ENCODE results near the gene JCHAIN. TPM values are rescaled to one million over a fixed set of nuclear protein-coding genes. Genes with fewer than 3 reads are reported as not detected.
A peak's percentile ranks its signal among the peaks of the same experiment; 100 is the strongest.

The JCHAIN gene
- total and polyA plus RNA-seq, 9 of the 15 experiments (the other 6 are each of a cell fraction or from before 2014, with no cell fraction given) = 0.04 to 0.68 (median 0.26) TPM; not detected in 5

GRCh38 chr4:70700712-70701111 is 34.4 kb upstream of the JCHAIN start:
- POLR2A ChIA-PET = interaction anchor here (0.7 to 1.8 kb wide), 3 partner anchors 8 to 13 kb away, joined by 3 to 7 read pairs (median 5); no protein-coding TSS in a partner anchor
- H3K9ac ChIP-seq (ENCODE audit: insufficient read depth in 1 of 2, low read depth in 2 of 2, low read length in 2 of 2) = no peak overlapping the region

More at GRCh38 chr4:70700712-70701111, 34.4 kb upstream of the JCHAIN start:
- Histone ChIP-seq H3K27ac (ENCODE audit: extremely low read depth, low read depth, low read length) (no peak overlapping the region), H3K4me1 (replicated peaks in 1 of 2; ENCODE audit: control insufficient read depth in 2 of 2, insufficient read depth in 2 of 2, low read length in 2 of 2) (peaks cover 5 to 14% of the 10 kb centered on the region in 2 experiments; a peak in 4 of 5 replicates), H3K4me3 (no peak overlapping the region), H3K9me1 (ENCODE audit: control insufficient read depth, insufficient read depth, low read length) (no peaks in the 10 kb centered on the region), H3K9me3 (replicated peaks; ENCODE audit: control insufficient read depth, insufficient read depth, low read depth, low read length) (no peaks in the 10 kb centered on the region), H4K20me1 (replicated peaks; ENCODE audit: control insufficient read depth, insufficient read depth, low read length) (no peaks in the 10 kb centered on the region; the same call in 1 of the 2 replicates), H2AFZ (ENCODE audit: low read depth, low read length) (no peak overlapping the region), H3K36me3 (ENCODE audit: control insufficient read depth, insufficient read depth, low read length) (no peaks in the 10 kb centered on the region; the same call in 2 of the 3 replicates), H3K4me2 (ENCODE audit: insufficient read depth, low read length) (no peak overlapping the region), H3K79me2 (ENCODE audit: control insufficient read depth, insufficient read depth, low read length) (peaks cover 2% of the 10 kb centered on the region; the same call in 2 of the 3 replicates), H3K27me3 (ENCODE audit: control insufficient read depth in 2 of 2, insufficient read depth in 2 of 2, low read length in 2 of 2) (no peaks in the 10 kb centered on the region)
- no peak for ATAC-seq
- TF ChIP-seq POLR2AphosphoS2 (IDR thresholded peaks at IDR 0.05; ENCODE audit: low read length) (no peak), ATF2 (CRISPR knock-in tag; IDR thresholded peaks at IDR 0.05) (no peak), SRF (CRISPR knock-in tag; IDR thresholded peaks at IDR 0.05) (no peak), HOXB6 (CRISPR knock-in tag; IDR thresholded peaks at IDR 0.05; ENCODE audit: borderline replicate concordance) (no peak), ZNF146 (CRISPR knock-in tag; IDR thresholded peaks at IDR 0.05; ENCODE audit: unreplicated experiment) (no peak), PTBP1 (IDR thresholded peaks at IDR 0.05; ENCODE audit: low read depth, low read length) (no peak), NFIC (IDR thresholded peaks at IDR 0.05) (peak; percentile 78)
- DNase-seq (ENCODE audit: extremely low read depth in 1 of 4, low spot score in 3 of 4) = no peak
- intact Hi-C loops (cut with micrococcal nuclease) = loop anchor here (5.0 to 10.0 kb wide), 2 partner anchors 48 to 294 kb away; partner anchors contain the start of gene DCK
- WGBS (ENCODE audit: insufficient coverage, low coverage, missing lambda C conversion rate) = 84% methylated on average over 5 of the region's 5 CpGs
- FAIRE-seq = no peak
- BruUV-seq (replicated peaks) = no TSS peak
- CTCF ChIA-PET (ENCODE audit: low intra/inter-chr PET ratio) = no interaction called here
- in situ Hi-C loops (cut with MboI) = no loop called here
